GM12878 (cell line): Measurements from ENCODE around the gene FFAR4. TPM values are rescaled to one million over a fixed set of nuclear protein-coding genes. Genes with fewer than 3 reads are reported as not detected.
"Not testable (repeated sequence)": the region's sequence is repeated elsewhere in the genome, so short reads cannot be mapped to it uniquely, and the experiment has no call there.

ENCODE experiments used
- ATAC-seq: fragments of 200-7000 bp; cut with Tn5 transposase; 3 replicates; pipeline ENCODE4 v1.9.1; 2020; ENCODE audit warnings: mild to moderate bottlenecking, moderate library complexity
- BruUV-seq: library from RNA; stranded (reverse); fragments of 400-500 nt; replicated peaks from 2 replicates; lab custom pipeline; 2021; lab: Mats Ljungman, UMichigan
- CTCF ChIA-PET: fragments of 300-600 bp; sonication (Branson Sonifier 250); formaldehyde crosslinking; extraction: SDS; loops from one replicate; lab custom pipeline; 2021; ENCODE audit warnings: inconsistent platforms; lab: Yijun Ruan, JAX
- POLR2A ChIA-PET: fragments of 350-600 bp; formaldehyde crosslinking; extraction: SDS; loops from one replicate; lab custom pipeline; 2021; ENCODE audit warnings: inconsistent platforms; lab: Charles Lee
- RAD21 ChIA-PET: fragments of 300-600 bp; sonication (Branson Sonifier 250); formaldehyde crosslinking; loops from one replicate; lab custom pipeline; 2023; ENCODE audit warnings: antibody characterized with exemption; ENCODE audit not compliant: unreplicated experiment; lab: Charles Lee
- SMC1A ChIA-PET: fragments of 300-600 bp; sonication (Branson Sonifier 250); formaldehyde crosslinking; loops from one replicate; lab custom pipeline; 2023; ENCODE audit not compliant: unreplicated experiment, uncharacterized antibody; lab: Charles Lee
- DNase-seq: peaks from one replicate; pipeline ENCODE4 v3.0.0-alpha.2; 2011; ENCODE audit warnings: low read depth, low spot score
- FAIRE-seq: peaks from 3 replicates; lab custom pipeline; 2011; peaks lifted over from hg19 to GRCh38; lab: Jason Lieb, UNC
- H2AFZ ChIP-seq: 2 replicates; pipeline ENCODE4 v1.6.0; 2011; ENCODE audit warnings: low read depth, low read length, control low read depth; ENCODE audit not compliant: control insufficient read depth
- H3K27ac ChIP-seq: 2 replicates; pipeline ENCODE4 v1.5.1; 2011; ENCODE audit warnings: control low read depth; ENCODE audit not compliant: control insufficient read depth, insufficient read depth
- H3K27me3 ChIP-seq, 2 experiments: replicated peaks in 1 of 2; 2 replicates each; pipeline versions ENCODE4 v1.6.0 to v1.6.1; 2011; ENCODE audit warnings: low read length in 1 of 2; ENCODE audit not compliant: control insufficient read depth in 2 of 2, insufficient read depth in 2 of 2
- H3K36me3 ChIP-seq, 2 experiments: 2 replicates each; pipeline ENCODE4 v1.5.1; 2011; ENCODE audit warnings: low read length in 1 of 2; ENCODE audit not compliant: control insufficient read depth in 2 of 2, insufficient read depth in 2 of 2
- H3K4me1 ChIP-seq: 2 replicates; pipeline ENCODE4 v1.6.1; 2011; ENCODE audit warnings: mild to moderate bottlenecking, low read length, moderate library complexity, mixed read lengths; ENCODE audit not compliant: control insufficient read depth, insufficient read depth
- H3K4me2 ChIP-seq: 2 replicates; pipeline ENCODE4 v1.6.0; 2011; ENCODE audit warnings: control low read depth; ENCODE audit not compliant: control insufficient read depth, insufficient read depth
- H3K4me3 ChIP-seq: fragments of 200-600 bp; sonication (generic); 2 replicates; pipeline ENCODE4 v1.5.1; 2016
- H3K79me2 ChIP-seq: 2 replicates; pipeline ENCODE4 v1.6.0; 2011; ENCODE audit warnings: low read length; ENCODE audit not compliant: control insufficient read depth, insufficient read depth
- H3K9ac ChIP-seq: 2 replicates; pipeline ENCODE4 v1.8.0; 2011; ENCODE audit warnings: low read length, control low read depth, mixed read lengths; ENCODE audit not compliant: control insufficient read depth, insufficient read depth
- H3K9me3 ChIP-seq: replicated peaks from 3 replicates; pipeline ENCODE4 v1.5.1; 2011; ENCODE audit warnings: mild to moderate bottlenecking, low read length; ENCODE audit not compliant: control insufficient read depth, insufficient read depth
- H4K20me1 ChIP-seq: 2 replicates; pipeline ENCODE4 v1.6.0; 2011; ENCODE audit not compliant: control insufficient read depth, insufficient read depth
- ATF3 ChIP-seq: IDR thresholded peaks from 2 replicates; pipeline ENCODE4 v1.6.1; 2011; ENCODE audit warnings: low read depth, mild to moderate bottlenecking, low read length, moderate library complexity, borderline replicate concordance; ENCODE audit errors: extremely low read depth
- BCLAF1 ChIP-seq: fragments of 450-650 bp; IDR thresholded peaks from 2 replicates; pipeline ENCODE4 v1.6.1; 2017; ENCODE audit warnings: antibody characterized with exemption, mild to moderate bottlenecking, moderate library complexity
- BMI1 ChIP-seq: fragments of 450-650 bp; IDR thresholded peaks from 2 replicates; pipeline ENCODE4 v1.6.1; 2016; ENCODE audit warnings: mild to moderate bottlenecking, moderate library complexity, borderline replicate concordance
- CHD2 ChIP-seq: IDR thresholded peaks from 2 replicates; pipeline ENCODE4 v1.6.1; 2011; ENCODE audit warnings: low read depth, low read length, improper control_type of control experiment, borderline replicate concordance
- EGR1 ChIP-seq, 2 experiments: IDR thresholded peaks; 1 replicate in 1 of 2; 2 replicates in 1 of 2; pipeline ENCODE4 v1.6.1; 2011 to 2012; ENCODE audit warnings: low read depth in 2 of 2, low read length in 2 of 2, borderline replicate concordance in 1 of 2, mild to moderate bottlenecking in 1 of 2, moderate library complexity in 1 of 2
- IKZF1 ChIP-seq: fragments of 450-650 bp; conservative IDR thresholded peaks from 2 replicates; pipeline ENCODE4 v1.6.1; 2017; ENCODE audit warnings: antibody characterized with exemption, mild to moderate bottlenecking
- NFYB ChIP-seq: IDR thresholded peaks from 2 replicates; pipeline ENCODE4 v1.6.1; 2011; ENCODE audit warnings: low read depth, mild to moderate bottlenecking, low read length, improper control_type of control experiment, moderate library complexity; ENCODE audit not compliant: insufficient read depth
- RFX5 ChIP-seq: IDR thresholded peaks from 2 replicates; pipeline ENCODE4 v1.6.1; 2011; ENCODE audit warnings: low read depth, low read length, improper control_type of control experiment
- ZBED1 ChIP-seq: IDR thresholded peaks from 2 replicates; pipeline ENCODE4 v1.6.1; 2016; ENCODE audit warnings: borderline replicate concordance
- ZNF274 ChIP-seq: IDR thresholded peaks from one replicate; pipeline ENCODE4 v1.8.0; 2011; ENCODE audit not compliant: insufficient read length, insufficient read depth
- WGBS: methylation state at CpG from one replicate; pipeline ENCODE4 v1.1.6; 2016; ENCODE audit warnings: low lambda C conversion rate; ENCODE audit not compliant: insufficient replicate concordance, insufficient coverage; ENCODE audit errors: missing lambda C conversion rate; 5-methylcytosine and 5-hydroxymethylcytosine counted together
- in situ Hi-C: fragments of 300-500 bp; cut with MboI; formaldehyde crosslinking; loops from 9 replicates; pipeline ENCODE4 v1.14.3; 2018; ENCODE audit warnings: mixed read lengths
- intact Hi-C: fragments of 100-400 bp; cut with micrococcal nuclease; formaldehyde crosslinking; loops from one replicate; pipeline ENCODE4 v1.14.2; 2022; ENCODE audit not compliant: unreplicated experiment
- polyA plus RNA-seq, 11 experiments: library from polyadenylated mRNA; depleted of rRNA in 4 of 11; unstranded in 6 of 11; stranded (reverse) in 5 of 11; fragments of >200 nt; fragmentation: Nextera tagmentation in 4 of 11; fragmentation: Illumina TruSeq in 1 of 11; extraction: Ambion mirVana in 4 of 11; extraction: Trizol in 1 of 11; gene quantifications; 1 replicate in 1 of 11; 2 replicates in 10 of 11; pipeline versions ENCODE4 v1.2.1 to v1.2.3, GENCODE V29; 2011 to 2016; ENCODE audit warnings: inconsistent platforms in 2 of 11, missing spikeins in 2 of 11, low read depth in 1 of 11
- total RNA-seq, 4 experiments: library from RNA; depleted of rRNA in 3 of 4; stranded (reverse); fragments of >200 nt in 3 of 4; fragmentation: Illumina TruSeq in 1 of 4; extraction: Trizol in 1 of 4; gene quantifications; 2 replicates each; pipeline versions ENCODE4 v1.2.1 to v1.2.3, GENCODE V29; 2013 to 2021

FFAR4 gene
- total and polyA plus RNA-seq, 10 of the 15 experiments (the other 5 are each of a cell fraction or from before 2014, with no cell fraction given): not detected

- no peaks in the 10 kb centered on the region for H3K4me1 ChIP-seq
- ATAC-seq: no peak
- ChIA-PET CTCF (interaction anchor here (0.6 to 1.5 kb wide), 9 partner anchors 8 to 1008 kb away, joined by 3 to 5 read pairs (median 3); no protein-coding TSS in a partner anchor), SMC1A (interaction anchor here (0.6 to 1.4 kb wide), 2 partner anchors 138 to 274 kb away, joined by 3 read pairs; no protein-coding TSS in a partner anchor), POLR2A (interaction anchor here (0.7 kb wide), 1 partner anchor 137 kb away, joined by 3 read pairs; no protein-coding TSS in a partner anchor), RAD21 (interaction anchor here (0.8 to 1.1 kb wide), 3 partner anchors 12 to 780 kb away, joined by 3 to 4 read pairs (median 4); no protein-coding TSS in a partner anchor)
- no peaks in the 10 kb centered on the region for H4K20me1 ChIP-seq
- no peak overlapping the region for H3K4me2 ChIP-seq
- no peaks in the 10 kb centered on the region for H3K79me2 ChIP-seq
- no peaks in the 10 kb centered on the region for H3K36me3 ChIP-seq
- no peak overlapping the region for H3K9ac ChIP-seq
- DNase-seq: no peak
- H3K9me3 ChIP-seq: no peaks in the 10 kb centered on the region
- H3K4me3 ChIP-seq: no peak overlapping the region
- intact Hi-C loops: no loop called here
- H3K27me3 ChIP-seq: no peaks in the 10 kb centered on the region
- no peak overlapping the region for H2AFZ ChIP-seq
- in situ Hi-C loops: no loop called here
- no peak overlapping the region for H3K27ac ChIP-seq
- no TSS peak for BruUV-seq
- no peak for FAIRE-seq
- TF ChIP-seq ZNF274 (no peak), BMI1 (no peak), ATF3 (no peak), IKZF1 (no peak), ZBED1 (no peak), EGR1 (IDR thresholded peaks at IDR 0.05; ENCODE audit: borderline replicate concordance in 1 of 2, low read depth in 2 of 2, low read length in 2 of 2) (no peak), RFX5 (no peak), BCLAF1 (no peak), NFYB (no peak), CHD2 (no peak)
- WGBS: 31% methylated on average over 10 of the region's 10 CpGs
These were observed 24.1 kb upstream of the FFAR4 start for GRCh38 chr10:93542358-93542791.

- ATAC-seq, H3K27ac ChIP-seq, H3K9me3 ChIP-seq, H2AFZ ChIP-seq, BruUV-seq, RAD21 ChIA-PET, H3K9ac ChIP-seq, H3K36me3 ChIP-seq, H3K79me2 ChIP-seq, SMC1A ChIA-PET, H3K4me1 ChIP-seq, H3K4me3 ChIP-seq, FAIRE-seq, intact Hi-C loops, in situ Hi-C loops, POLR2A ChIA-PET, H3K4me2 ChIP-seq, CTCF ChIA-PET, H3K27me3 ChIP-seq, H4K20me1 ChIP-seq, DNase-seq: not testable (repeated sequence)
- WGBS: 49% methylated on average over 5 of the region's 8 CpGs
These were observed 19.5 kb upstream of the FFAR4 start for GRCh38 chr10:93546995-93547394.
